K562 (cell line): ENCODE data around the gene RERE.

Source experiments
- FIP1L1 ChIP-seq: fragments of 200-400 bp; formaldehyde crosslinking; IDR thresholded peaks from 2 replicates; pipeline ENCODE4 v1.6.1; 2018; ENCODE audit warnings: mild to moderate bottlenecking, low read depth, low read length; ENCODE audit not compliant: poor library complexity, severe bottlenecking
- MAFK ChIP-seq: IDR thresholded peaks from 2 replicates; pipeline ENCODE4 v1.6.1; 2011; ENCODE audit warnings: low read length, improper control_type of control experiment
- NFE2 ChIP-seq: IDR thresholded peaks from 2 replicates; pipeline ENCODE4 v1.6.1; 2014; ENCODE audit warnings: antibody characterized with exemption, low read depth
- RAD21 ChIP-seq, 2 experiments: fragments of 250-450 bp in 1 of 2; fragments of 450-650 bp in 1 of 2; sonication (Bioruptor Pico) in 1 of 2; formaldehyde crosslinking in 1 of 2; IDR thresholded peaks in 1 of 2; conservative IDR thresholded peaks in 1 of 2; 2 replicates each; pipeline versions ENCODE4 v1.4.0 to v1.8.0; 2020 to 2022; ENCODE audit warnings: mild to moderate bottlenecking in 2 of 2, moderate library complexity in 1 of 2
- TF ChIP-seq, protein P1 (sequence below), 3 experiments: IDR thresholded peaks in 2 of 3; conservative IDR thresholded peaks in 1 of 3; 2 replicates each; pipeline ENCODE4 v1.5.1; 2011 to 2012; ENCODE audit warnings: low read length in 3 of 3, mild to moderate bottlenecking in 3 of 3, control low read depth in 2 of 3, improper control_type of control experiment in 1 of 3, inconsistent platforms in 1 of 3, low read depth in 1 of 3, mixed read lengths in 1 of 3, moderate library complexity in 1 of 3; ENCODE audit not compliant: insufficient read depth in 2 of 3
- TF ChIP-seq, protein P2 (sequence below): sonication (generic); formaldehyde crosslinking; IDR thresholded peaks from 2 replicates; pipeline ENCODE4 v1.5.0; 2020; ENCODE audit warnings: missing genetic modification reagents

DNA sequence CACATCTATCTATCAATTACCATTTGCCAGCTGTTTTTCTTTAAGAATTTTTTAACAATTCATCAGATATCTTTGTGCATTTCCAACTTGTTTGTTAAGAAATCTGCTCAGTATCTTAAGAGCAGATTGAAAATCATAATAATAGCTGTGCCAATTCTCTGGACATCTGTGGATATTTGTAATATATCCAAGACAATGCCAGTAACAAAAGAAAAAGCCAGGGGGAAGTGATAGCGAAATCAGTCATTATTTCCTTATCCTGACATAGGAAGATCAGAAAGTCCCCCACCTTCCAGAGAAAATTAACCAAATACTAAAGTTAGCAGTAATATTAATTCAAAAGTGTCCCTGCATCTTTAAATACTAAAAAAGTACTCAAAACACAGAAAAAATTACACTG is 217.1 kb downstream of the RERE start:
- TF ChIP-seq RAD21 (CRISPR knock-in tag; conservative IDR thresholded peaks at IDR 0.05 in 1 of 2, IDR thresholded peaks at IDR 0.05 in 1 of 2) (no peak), MAFK (no peak), FIP1L1 (no peak), NFE2 (no peak)
- TF ChIP-seq, protein P1, sequence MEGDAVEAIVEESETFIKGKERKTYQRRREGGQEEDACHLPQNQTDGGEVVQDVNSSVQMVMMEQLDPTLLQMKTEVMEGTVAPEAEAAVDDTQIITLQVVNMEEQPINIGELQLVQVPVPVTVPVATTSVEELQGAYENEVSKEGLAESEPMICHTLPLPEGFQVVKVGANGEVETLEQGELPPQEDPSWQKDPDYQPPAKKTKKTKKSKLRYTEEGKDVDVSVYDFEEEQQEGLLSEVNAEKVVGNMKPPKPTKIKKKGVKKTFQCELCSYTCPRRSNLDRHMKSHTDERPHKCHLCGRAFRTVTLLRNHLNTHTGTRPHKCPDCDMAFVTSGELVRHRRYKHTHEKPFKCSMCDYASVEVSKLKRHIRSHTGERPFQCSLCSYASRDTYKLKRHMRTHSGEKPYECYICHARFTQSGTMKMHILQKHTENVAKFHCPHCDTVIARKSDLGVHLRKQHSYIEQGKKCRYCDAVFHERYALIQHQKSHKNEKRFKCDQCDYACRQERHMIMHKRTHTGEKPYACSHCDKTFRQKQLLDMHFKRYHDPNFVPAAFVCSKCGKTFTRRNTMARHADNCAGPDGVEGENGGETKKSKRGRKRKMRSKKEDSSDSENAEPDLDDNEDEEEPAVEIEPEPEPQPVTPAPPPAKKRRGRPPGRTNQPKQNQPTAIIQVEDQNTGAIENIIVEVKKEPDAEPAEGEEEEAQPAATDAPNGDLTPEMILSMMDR (IDR thresholded peaks at IDR 0.05 in 2 of 3, conservative IDR thresholded peaks at IDR 0.05 in 1 of 3; ENCODE audit: insufficient read depth in 2 of 3, low read depth in 1 of 3, low read length in 3 of 3) = no peak
- TF ChIP-seq, protein P2, sequence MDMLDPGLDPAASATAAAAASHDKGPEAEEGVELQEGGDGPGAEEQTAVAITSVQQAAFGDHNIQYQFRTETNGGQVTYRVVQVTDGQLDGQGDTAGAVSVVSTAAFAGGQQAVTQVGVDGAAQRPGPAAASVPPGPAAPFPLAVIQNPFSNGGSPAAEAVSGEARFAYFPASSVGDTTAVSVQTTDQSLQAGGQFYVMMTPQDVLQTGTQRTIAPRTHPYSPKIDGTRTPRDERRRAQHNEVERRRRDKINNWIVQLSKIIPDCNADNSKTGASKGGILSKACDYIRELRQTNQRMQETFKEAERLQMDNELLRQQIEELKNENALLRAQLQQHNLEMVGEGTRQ (CRISPR knock-in tag) = no peak
